Measurements from ENCODE around the gene SLC1A4. TPM values are rescaled to one million over a fixed set of nuclear protein-coding genes. Genes with fewer than 3 reads are reported as not detected.
"Not testable (repeated sequence)": the region's sequence is repeated elsewhere in the genome, so short reads cannot be mapped to it uniquely, and the experiment has no call there.

Gene SLC1A4
- total RNA-seq, 2 donors from 2014 or later: 41.6 to 45.3 TPM

GRCh38 chr2:64952511-64953482, 36.4 kb upstream of the SLC1A4 start:
- Mint-ChIP-seq H3K4me1 (ENCODE audit: low read depth) (peaks cover 5% of the 10 kb centered on the region), H3K27ac (no peak overlapping the region)
- no peak for ATAC-seq (replicated peaks in 1 of 2)

DNA sequence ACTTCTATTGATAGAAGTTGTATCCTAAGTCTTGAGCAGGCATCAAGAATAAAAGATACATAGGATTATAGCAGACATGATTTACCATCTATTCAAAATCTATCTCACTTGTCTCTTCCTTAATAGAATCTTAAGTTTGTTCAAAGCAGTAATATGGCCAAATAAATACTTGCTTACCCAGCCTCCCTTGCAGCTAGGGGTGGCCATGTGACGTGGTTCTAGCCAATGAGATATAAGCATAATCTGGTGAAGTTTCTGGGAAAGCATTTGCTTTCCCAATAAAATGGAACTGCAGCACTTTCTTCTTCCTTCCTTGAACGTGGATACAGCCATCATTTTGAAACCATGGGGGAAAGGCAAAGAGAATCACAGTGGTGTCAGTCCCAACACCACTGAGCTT, 33.7 kb upstream of the SLC1A4 start:
- H3K9me3 Mint-ChIP-seq: no peaks in the 10 kb centered on the region
- H3K27me3 Mint-ChIP-seq (ENCODE audit: low read depth): no peaks in the 10 kb centered on the region
- no peak overlapping the region for H3K4me3 Mint-ChIP-seq
- no peak for DNase-seq
- H3K27ac Mint-ChIP-seq: no peak overlapping the region
- H3K36me3 Mint-ChIP-seq (ENCODE audit: insufficient read depth in 2 of 2): no peaks in the 10 kb centered on the region
- H3K4me1 Mint-ChIP-seq (ENCODE audit: low read depth): no peaks in the 10 kb centered on the region
- no peak for ATAC-seq (replicated peaks in 1 of 2)

More at GRCh38 chr2:64952511-64953482, 36.4 kb upstream of the SLC1A4 start:
- H3K9me3 Mint-ChIP-seq: no peaks in the 10 kb centered on the region
- no peak overlapping the region for H3K4me3 Mint-ChIP-seq
- DNase-seq: no peak
- no peaks in the 10 kb centered on the region for H3K36me3 Mint-ChIP-seq (ENCODE audit: insufficient read depth in 2 of 2)
- no peaks in the 10 kb centered on the region for H3K27me3 Mint-ChIP-seq (ENCODE audit: low read depth)

DNA sequence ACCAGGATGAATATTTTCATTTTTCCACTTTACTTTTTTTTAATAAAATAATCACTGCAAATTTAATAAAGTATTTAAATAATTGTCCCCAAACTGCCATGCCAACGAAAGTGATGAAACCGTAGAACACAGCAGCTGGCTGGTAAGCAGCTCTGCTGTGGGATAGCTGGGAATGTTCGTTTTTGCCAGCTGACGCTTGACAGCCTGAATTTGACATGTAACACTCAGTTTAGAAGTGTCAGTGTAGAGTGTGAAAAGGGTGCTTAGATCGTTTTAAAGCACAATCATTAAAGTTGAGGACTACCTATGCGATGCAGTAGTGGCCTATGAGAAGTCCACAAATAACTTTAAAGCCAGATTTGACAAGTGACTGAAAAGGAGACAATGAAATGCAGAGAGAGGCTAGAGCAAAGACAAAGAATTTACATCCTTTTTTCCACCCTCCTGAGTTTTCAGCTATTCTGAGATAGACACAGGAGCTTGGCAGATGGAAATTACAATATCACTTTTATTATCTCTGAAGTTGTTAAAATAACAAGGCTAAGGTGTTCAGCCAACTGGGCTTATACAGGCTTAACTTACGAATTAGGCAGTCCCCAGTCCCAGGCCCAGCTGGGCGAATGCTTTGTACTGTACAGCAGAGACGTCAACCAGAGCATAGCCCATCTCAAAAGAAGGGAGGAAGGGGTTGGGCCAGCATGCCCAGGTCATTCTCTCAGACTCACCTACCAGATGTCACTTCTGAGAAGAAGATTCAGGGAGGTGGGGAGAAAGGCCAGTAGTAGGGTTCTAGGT, 31.9 kb upstream of the SLC1A4 start:
- H3K4me3 Mint-ChIP-seq: no peak overlapping the region
- DNase-seq (no peak), ATAC-seq (replicated peaks in 1 of 2) (no peak)
- no peaks in the 10 kb centered on the region for H3K27me3 Mint-ChIP-seq (ENCODE audit: low read depth)
- no peak overlapping the region for H3K27ac Mint-ChIP-seq
- H3K9me3 Mint-ChIP-seq: no peaks in the 10 kb centered on the region
- no peaks in the 10 kb centered on the region for H3K4me1 Mint-ChIP-seq (ENCODE audit: low read depth)
- no peaks in the 10 kb centered on the region for H3K36me3 Mint-ChIP-seq (ENCODE audit: insufficient read depth in 2 of 2)

GRCh38 chr2:64958556-64958955, 30.6 kb upstream of the SLC1A4 start:
- Mint-ChIP-seq H3K4me1 (ENCODE audit: low read depth) (no peaks in the 10 kb centered on the region), H3K27ac (no peak overlapping the region), H3K27me3 (ENCODE audit: low read depth) (no peaks in the 10 kb centered on the region), H3K36me3 (ENCODE audit: insufficient read depth in 2 of 2) (no peaks in the 10 kb centered on the region), H3K9me3 (no peaks in the 10 kb centered on the region), H3K4me3 (no peak overlapping the region)
- ATAC-seq (replicated peaks in 1 of 2) (no peak), DNase-seq (no peak)

DNA sequence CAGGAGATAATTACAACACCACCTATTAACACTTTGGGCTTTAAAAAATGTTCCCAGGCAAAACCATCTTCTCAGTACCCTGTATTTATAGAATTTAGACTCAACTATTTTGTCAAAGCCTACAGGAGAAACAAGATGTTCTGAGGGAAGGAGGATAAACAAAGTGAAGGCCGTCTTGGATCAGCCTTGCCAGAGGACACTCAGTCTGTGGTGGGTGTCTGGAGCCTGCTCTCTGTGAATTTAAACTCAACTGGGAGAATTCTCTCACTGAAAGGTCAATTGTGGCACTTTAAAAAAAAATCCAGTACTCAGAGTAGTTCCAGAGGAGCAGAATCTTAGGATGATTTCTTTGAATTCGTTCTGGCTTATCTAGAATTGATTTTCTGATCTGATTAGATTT, 28.4 kb upstream of the SLC1A4 start:
- H3K27me3 Mint-ChIP-seq (ENCODE audit: low read depth): no peaks in the 10 kb centered on the region
- no peak overlapping the region for H3K27ac Mint-ChIP-seq
- DNase-seq (no peak), ATAC-seq (replicated peaks in 1 of 2) (no peak)
- H3K9me3 Mint-ChIP-seq: no peaks in the 10 kb centered on the region
- no peak overlapping the region for H3K4me3 Mint-ChIP-seq
- no peaks in the 10 kb centered on the region for H3K36me3 Mint-ChIP-seq (ENCODE audit: insufficient read depth in 2 of 2)
- H3K4me1 Mint-ChIP-seq (ENCODE audit: low read depth): no peaks in the 10 kb centered on the region

GRCh38 chr2:64963138-64963537, 26.1 kb upstream of the SLC1A4 start:
- not testable (repeated sequence) for H3K4me1 Mint-ChIP-seq (ENCODE audit: low read depth); DNase-seq; H3K4me3 Mint-ChIP-seq; H3K27ac Mint-ChIP-seq; H3K36me3 Mint-ChIP-seq (ENCODE audit: insufficient read depth in 2 of 2); H3K9me3 Mint-ChIP-seq; ATAC-seq (replicated peaks in 1 of 2); H3K27me3 Mint-ChIP-seq (ENCODE audit: low read depth)

DNA sequence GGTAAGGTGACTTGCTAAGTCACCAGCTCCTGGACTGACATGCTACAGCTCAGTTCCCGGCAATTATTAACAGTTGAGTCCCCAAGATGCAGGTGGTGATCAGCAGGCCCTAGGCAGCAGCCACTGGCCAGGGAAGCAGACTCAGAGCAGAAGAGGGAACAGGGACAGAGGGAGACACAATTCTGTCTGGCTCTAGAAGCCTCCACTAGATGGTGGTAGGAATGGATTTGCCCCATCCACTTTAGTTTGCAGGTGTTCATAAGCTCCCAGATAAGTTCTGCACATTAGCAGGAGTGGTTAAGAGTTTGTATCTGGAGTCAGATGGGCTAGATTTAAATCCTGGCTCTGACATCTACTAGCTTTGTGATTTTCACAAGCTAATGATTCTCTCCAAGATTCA, 25.5 kb upstream of the SLC1A4 start:
- Mint-ChIP-seq H3K4me3 (no peak overlapping the region), H3K36me3 (ENCODE audit: insufficient read depth in 2 of 2) (no peaks in the 10 kb centered on the region), H3K9me3 (no peaks in the 10 kb centered on the region), H3K27ac (no peak overlapping the region), H3K4me1 (ENCODE audit: low read depth) (no peaks in the 10 kb centered on the region), H3K27me3 (ENCODE audit: low read depth) (no peaks in the 10 kb centered on the region)
- DNase-seq: no peak
- ATAC-seq (replicated peaks in 1 of 2): no peak

- H3K36me3 Mint-ChIP-seq (ENCODE audit: insufficient read depth in 2 of 2): no peaks in the 10 kb centered on the region
- no peak overlapping the region for H3K27ac Mint-ChIP-seq
- no peak overlapping the region for H3K4me3 Mint-ChIP-seq
- no peak for DNase-seq
- no peaks in the 10 kb centered on the region for H3K4me1 Mint-ChIP-seq (ENCODE audit: low read depth)
- ATAC-seq (replicated peaks in 1 of 2): no peak
- H3K9me3 Mint-ChIP-seq: no peaks in the 10 kb centered on the region
- no peaks in the 10 kb centered on the region for H3K27me3 Mint-ChIP-seq (ENCODE audit: low read depth)
Measured at GRCh38 chr2:64966017-64966416, 23.2 kb upstream of the SLC1A4 start.

GRCh38 chr2:64966839-64967238, 22.4 kb upstream of the SLC1A4 start:
- H3K36me3 Mint-ChIP-seq (ENCODE audit: insufficient read depth in 2 of 2): no peaks in the 10 kb centered on the region
- ATAC-seq (replicated peaks in 1 of 2): no peak
- H3K9me3 Mint-ChIP-seq: no peaks in the 10 kb centered on the region
- no peak for DNase-seq
- H3K4me3 Mint-ChIP-seq: no peak overlapping the region
- H3K27me3 Mint-ChIP-seq (ENCODE audit: low read depth): no peaks in the 10 kb centered on the region
- no peaks in the 10 kb centered on the region for H3K4me1 Mint-ChIP-seq (ENCODE audit: low read depth)
- H3K27ac Mint-ChIP-seq: no peak overlapping the region

GRCh38 chr2:64967601-64968000, 21.6 kb upstream of the SLC1A4 start:
- no peaks in the 10 kb centered on the region for H3K36me3 Mint-ChIP-seq (ENCODE audit: insufficient read depth in 2 of 2)
- no peaks in the 10 kb centered on the region for H3K9me3 Mint-ChIP-seq
- ATAC-seq (replicated peaks in 1 of 2) (no peak), DNase-seq (no peak)
- no peak overlapping the region for H3K27ac Mint-ChIP-seq
- H3K4me3 Mint-ChIP-seq: no peak overlapping the region
- H3K4me1 Mint-ChIP-seq (ENCODE audit: low read depth): no peaks in the 10 kb centered on the region
- H3K27me3 Mint-ChIP-seq (ENCODE audit: low read depth): no peaks in the 10 kb centered on the region

DNA sequence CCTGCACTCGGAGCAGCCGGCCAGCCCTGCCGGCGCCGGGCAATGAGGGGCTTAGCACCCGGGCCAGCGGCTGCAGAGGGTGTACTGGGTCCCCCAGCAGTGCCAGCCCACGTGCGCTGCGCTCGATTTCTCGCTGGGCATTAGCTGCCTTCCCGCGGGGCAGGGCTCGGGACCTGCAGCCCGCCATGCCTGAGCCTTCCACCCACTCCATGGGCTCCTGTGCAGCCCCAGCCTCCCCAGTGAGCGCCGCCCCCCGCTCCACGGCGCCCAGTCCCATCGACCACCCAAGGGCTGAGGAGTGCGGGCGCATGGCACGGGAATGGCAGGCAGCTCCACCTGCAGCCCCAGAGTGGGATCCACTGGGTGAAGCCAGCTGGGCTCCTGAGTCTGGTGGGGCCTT, 20.1 kb upstream of the SLC1A4 start:
- not testable (repeated sequence) for DNase-seq; H3K36me3 Mint-ChIP-seq (ENCODE audit: insufficient read depth in 2 of 2); H3K9me3 Mint-ChIP-seq; ATAC-seq (replicated peaks in 1 of 2); H3K27me3 Mint-ChIP-seq (ENCODE audit: low read depth); H3K4me1 Mint-ChIP-seq (ENCODE audit: low read depth); H3K27ac Mint-ChIP-seq; H3K4me3 Mint-ChIP-seq

DNA sequence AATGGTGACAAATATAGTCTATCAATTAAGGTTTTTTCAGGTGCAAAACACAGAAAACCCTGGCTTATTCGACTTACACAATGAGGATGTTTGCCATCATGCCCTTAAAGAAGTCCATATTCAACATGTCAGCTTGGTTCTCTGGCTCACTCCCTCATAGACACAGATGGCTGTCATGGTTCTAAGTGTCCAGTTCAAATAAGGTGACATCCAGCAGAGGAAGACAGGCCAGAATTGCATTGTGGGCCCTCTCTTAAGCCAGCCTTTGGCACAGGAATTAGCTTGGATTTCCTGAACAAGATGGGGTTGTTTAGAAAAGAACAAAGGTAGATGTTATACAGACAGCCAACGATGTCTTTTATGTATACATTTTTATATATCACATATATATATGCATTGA, 18.7 kb upstream of the SLC1A4 start:
- Mint-ChIP-seq H3K36me3 (ENCODE audit: insufficient read depth in 2 of 2) (no peaks in the 10 kb centered on the region), H3K4me1 (ENCODE audit: low read depth) (no peaks in the 10 kb centered on the region), H3K27me3 (ENCODE audit: low read depth) (no peaks in the 10 kb centered on the region), H3K9me3 (no peaks in the 10 kb centered on the region), H3K27ac (no peak overlapping the region), H3K4me3 (no peak overlapping the region)
- no peak for DNase-seq
- no peak for ATAC-seq (replicated peaks in 1 of 2)

GRCh38 chr2:64972426-64972825, 16.8 kb upstream of the SLC1A4 start:
- Mint-ChIP-seq H3K27me3 (ENCODE audit: low read depth) (no peaks in the 10 kb centered on the region), H3K27ac (no peak overlapping the region), H3K9me3 (no peaks in the 10 kb centered on the region), H3K4me1 (ENCODE audit: low read depth) (no peaks in the 10 kb centered on the region), H3K36me3 (ENCODE audit: insufficient read depth in 2 of 2) (no peaks in the 10 kb centered on the region), H3K4me3 (no peak overlapping the region)
- DNase-seq: no peak
- ATAC-seq (replicated peaks in 1 of 2): no peak
